ENCODE results near the gene SMCO3.

- TF ChIP-seq TAF1 (IDR thresholded peaks at IDR 0.05; ENCODE audit: low read depth) (no peak), MXI1 (conservative IDR thresholded peaks at IDR 0.05; ENCODE audit: poor library complexity, severe bottlenecking) (no peak), EP300 (conservative IDR thresholded peaks at IDR 0.05; ENCODE audit: poor library complexity, severe bottlenecking) (no peak), REST (IDR thresholded peaks at IDR 0.05; ENCODE audit: borderline replicate concordance) (no peak), CTCF (IDR thresholded peaks at IDR 0.05; ENCODE audit: poor library complexity, severe bottlenecking) (no peak), EZH2 (IDR thresholded peaks at IDR 0.05; ENCODE audit: borderline replicate concordance, insufficient read depth, low read length, poor library complexity, severe bottlenecking) (no peak)
Measured at GRCh38 chr12:14825256-14825655, 11.3 kb upstream of the SMCO3 start.
